Calu3 (cell line): ENCODE results near the gene SLC25A47. TPM values are rescaled to one million over a fixed set of nuclear protein-coding genes. Genes with fewer than 3 reads are reported as not detected.
A peak's percentile ranks its signal among the peaks of the same experiment; 100 is the strongest.

Source experiments
- BruUV-seq: library from RNA; stranded (reverse); fragments of 400-500 nt; replicated peaks from 2 replicates; lab custom pipeline; 2021; lab: Mats Ljungman, UMichigan
- CTCF ChIA-PET: fragments of 300-600 bp; sonication (Branson Sonifier 250); formaldehyde crosslinking; loops from one replicate; lab custom pipeline; 2022; ENCODE audit warnings: antibody characterized with exemption; lab: Charles Lee
- DNase-seq: peaks from one replicate; pipeline ENCODE4 v3.0.0; 2022
- H3K27ac Mint-ChIP-seq: one replicate; pipeline ENCODE4 v1.8.0; 2022; ENCODE audit warnings: mixed read lengths; ENCODE audit not compliant: unreplicated experiment
- H3K27me3 Mint-ChIP-seq: one replicate; pipeline ENCODE4 v1.8.0; 2022; ENCODE audit warnings: mixed read lengths; ENCODE audit not compliant: unreplicated experiment
- H3K36me3 Mint-ChIP-seq: one replicate; pipeline ENCODE4 v1.8.0; 2022; ENCODE audit warnings: mild to moderate bottlenecking, moderate library complexity, mixed read lengths; ENCODE audit not compliant: insufficient read depth, unreplicated experiment
- H3K4me1 Mint-ChIP-seq: one replicate; pipeline ENCODE4 v1.8.0; 2022; ENCODE audit warnings: mild to moderate bottlenecking, low read depth, mixed read lengths; ENCODE audit not compliant: unreplicated experiment
- H3K4me3 Mint-ChIP-seq: one replicate; pipeline ENCODE4 v1.8.0; 2022; ENCODE audit warnings: mild to moderate bottlenecking, low read depth, moderate library complexity, mixed read lengths; ENCODE audit not compliant: unreplicated experiment
- H3K9me3 Mint-ChIP-seq: one replicate; pipeline ENCODE4 v1.8.0; 2022; ENCODE audit warnings: low read depth, mixed read lengths; ENCODE audit not compliant: unreplicated experiment
- intact Hi-C: fragments of 100-400 bp; cut with micrococcal nuclease; formaldehyde crosslinking; loops from one replicate; pipeline ENCODE4 v1.10.0; 2022; ENCODE audit not compliant: unreplicated experiment
- total RNA-seq: library from RNA; stranded (reverse); gene quantifications from 2 replicates; pipeline ENCODE4 v1.2.3, GENCODE V29; 2022
- TF ChIP-seq, protein P1 (sequence below): fragments of 200-600 bp; IDR thresholded peaks from one replicate; pipeline ENCODE4 v1.8.0; 2022; ENCODE audit warnings: antibody characterized with exemption; ENCODE audit not compliant: unreplicated experiment

Gene SLC25A47
- total RNA-seq, 1 experiment from 2014 or later: not detected

DNA sequence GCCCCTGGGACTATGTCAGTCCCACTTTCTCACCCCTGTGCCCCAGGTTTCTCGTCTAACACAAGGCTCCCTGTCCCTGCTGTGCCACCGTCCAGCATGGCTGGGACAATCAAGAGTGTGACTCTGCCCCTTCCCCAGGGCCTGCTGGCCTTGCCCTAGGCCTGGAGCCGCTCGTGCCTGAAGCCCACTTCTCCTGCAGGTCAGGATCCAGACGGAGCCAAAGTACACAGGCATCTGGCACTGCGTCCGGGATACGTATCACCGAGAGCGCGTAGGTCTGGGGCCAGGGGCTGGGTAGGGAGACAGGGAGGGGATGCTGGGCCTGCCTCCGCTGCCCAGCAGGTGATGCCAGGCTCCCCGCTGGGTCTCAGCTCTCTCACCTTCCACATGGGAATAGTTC lies 2.8 kb downstream of the SLC25A47 start:
- Mint-ChIP-seq H3K9me3 (no peaks in the 10 kb centered on the region), H3K4me1 (no peaks in the 10 kb centered on the region), H3K27me3 (peaks cover 24% of the 10 kb centered on the region), H3K27ac (no peak overlapping the region), H3K4me3 (no peak overlapping the region), H3K36me3 (peaks cover 20% of the 10 kb centered on the region)
- no TSS peak for BruUV-seq
- intact Hi-C loops: no loop called here
- DNase-seq: no peak
- TF ChIP-seq, protein P1, sequence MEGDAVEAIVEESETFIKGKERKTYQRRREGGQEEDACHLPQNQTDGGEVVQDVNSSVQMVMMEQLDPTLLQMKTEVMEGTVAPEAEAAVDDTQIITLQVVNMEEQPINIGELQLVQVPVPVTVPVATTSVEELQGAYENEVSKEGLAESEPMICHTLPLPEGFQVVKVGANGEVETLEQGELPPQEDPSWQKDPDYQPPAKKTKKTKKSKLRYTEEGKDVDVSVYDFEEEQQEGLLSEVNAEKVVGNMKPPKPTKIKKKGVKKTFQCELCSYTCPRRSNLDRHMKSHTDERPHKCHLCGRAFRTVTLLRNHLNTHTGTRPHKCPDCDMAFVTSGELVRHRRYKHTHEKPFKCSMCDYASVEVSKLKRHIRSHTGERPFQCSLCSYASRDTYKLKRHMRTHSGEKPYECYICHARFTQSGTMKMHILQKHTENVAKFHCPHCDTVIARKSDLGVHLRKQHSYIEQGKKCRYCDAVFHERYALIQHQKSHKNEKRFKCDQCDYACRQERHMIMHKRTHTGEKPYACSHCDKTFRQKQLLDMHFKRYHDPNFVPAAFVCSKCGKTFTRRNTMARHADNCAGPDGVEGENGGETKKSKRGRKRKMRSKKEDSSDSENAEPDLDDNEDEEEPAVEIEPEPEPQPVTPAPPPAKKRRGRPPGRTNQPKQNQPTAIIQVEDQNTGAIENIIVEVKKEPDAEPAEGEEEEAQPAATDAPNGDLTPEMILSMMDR: no peak
- CTCF ChIA-PET: no interaction called here

DNA sequence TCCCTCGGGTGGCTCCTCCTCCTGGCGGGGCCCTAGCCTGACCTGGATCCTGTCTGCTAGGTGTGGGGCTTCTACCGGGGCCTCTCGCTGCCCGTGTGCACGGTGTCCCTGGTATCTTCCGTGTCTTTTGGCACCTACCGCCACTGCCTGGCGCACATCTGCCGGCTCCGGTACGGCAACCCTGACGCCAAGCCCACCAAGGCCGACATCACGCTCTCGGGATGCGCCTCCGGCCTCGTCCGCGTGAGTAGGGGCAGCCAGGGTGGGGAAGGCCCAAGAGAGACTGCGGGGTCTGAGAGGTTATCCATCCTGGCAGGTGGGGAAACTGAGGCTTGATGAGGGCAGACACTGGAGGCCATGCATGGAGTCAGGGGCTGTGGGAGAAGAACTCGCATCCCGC lies 4.0 kb downstream of the SLC25A47 start:
- no peak overlapping the region for H3K27ac Mint-ChIP-seq
- DNase-seq: no peak
- no peak overlapping the region for H3K4me3 Mint-ChIP-seq
- peaks cover 30% of the 10 kb centered on the region for H3K36me3 Mint-ChIP-seq
- CTCF ChIA-PET: no interaction called here
- BruUV-seq: no TSS peak
- peaks cover 24% of the 10 kb centered on the region for H3K27me3 Mint-ChIP-seq
- H3K9me3 Mint-ChIP-seq: no peaks in the 10 kb centered on the region
- TF ChIP-seq, protein P1: no peak
- intact Hi-C loops: no loop called here
- H3K4me1 Mint-ChIP-seq: no peaks in the 10 kb centered on the region

GRCh38 chr14:100328495-100329163 lies 5.5 kb downstream of the SLC25A47 start:
- intact Hi-C loops: no loop called here
- TF ChIP-seq, protein P1: no peak
- no peaks in the 10 kb centered on the region for H3K9me3 Mint-ChIP-seq
- H3K4me3 Mint-ChIP-seq: peak overlapping the region; percentile 41
- H3K27me3 Mint-ChIP-seq: peaks cover 24% of the 10 kb centered on the region
- no peaks in the 10 kb centered on the region for H3K4me1 Mint-ChIP-seq
- peaks cover 32% of the 10 kb centered on the region for H3K36me3 Mint-ChIP-seq
- CTCF ChIA-PET: interaction anchor here (0.7 kb wide), 1 partner anchor 1339 kb away, joined by 4 read pairs; no protein-coding TSS in a partner anchor
- no peak for DNase-seq
- no peak overlapping the region for H3K27ac Mint-ChIP-seq
- BruUV-seq: no TSS peak

DNA sequence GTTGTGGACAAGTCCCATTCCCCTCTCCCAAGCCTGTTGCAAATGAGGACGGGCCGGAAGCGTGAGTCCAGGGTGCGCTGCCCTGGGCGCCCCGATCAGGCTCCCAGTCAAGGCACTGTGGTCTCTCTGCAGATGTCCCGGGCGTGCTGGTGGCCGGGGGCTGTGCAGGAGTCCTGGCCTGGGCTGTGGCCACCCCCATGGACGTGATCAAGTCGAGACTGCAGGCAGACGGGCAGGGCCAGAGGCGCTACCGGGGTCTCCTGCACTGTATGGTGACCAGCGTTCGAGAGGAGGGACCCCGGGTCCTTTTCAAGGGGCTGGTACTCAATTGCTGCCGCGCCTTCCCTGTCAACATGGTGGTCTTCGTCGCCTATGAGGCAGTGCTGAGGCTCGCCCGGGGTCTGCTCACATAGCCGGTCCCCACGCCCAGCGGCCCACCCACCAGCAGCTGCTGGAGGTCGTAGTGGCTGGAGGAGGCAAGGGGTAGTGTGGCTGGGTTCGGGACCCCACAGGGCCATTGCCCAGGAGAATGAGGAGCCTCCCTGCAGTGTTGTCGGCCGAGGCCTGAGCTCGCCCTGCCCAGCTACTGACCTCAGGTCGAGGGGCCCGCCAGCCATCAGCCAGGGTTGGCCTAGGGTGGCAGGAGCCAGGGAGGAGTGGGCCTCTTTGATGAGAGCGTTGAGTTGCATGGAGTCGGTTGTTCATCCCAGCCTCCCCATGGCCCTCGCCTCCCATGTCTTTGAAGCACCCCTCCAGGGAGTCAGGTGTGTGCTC lies 6.3 kb downstream of the SLC25A47 start:
- intact Hi-C loops: no loop called here
- TF ChIP-seq, protein P1: no peak
- no peaks in the 10 kb centered on the region for H3K4me1 Mint-ChIP-seq
- DNase-seq: no peak
- no TSS peak for BruUV-seq
- no peak overlapping the region for H3K27ac Mint-ChIP-seq
- peaks cover 19% of the 10 kb centered on the region for H3K27me3 Mint-ChIP-seq
- no peaks in the 10 kb centered on the region for H3K9me3 Mint-ChIP-seq
- peaks cover 32% of the 10 kb centered on the region for H3K36me3 Mint-ChIP-seq
- H3K4me3 Mint-ChIP-seq: peak overlapping the region; percentile 41
- CTCF ChIA-PET: no interaction called here
